Neural progenitor cell (in vitro differentiated cells): ENCODE data around the gene PLIN3. TPM values are rescaled to one million over a fixed set of nuclear protein-coding genes. Genes with fewer than 3 reads are reported as not detected.

Experiments
- DNase-seq: peaks from one replicate; pipeline ENCODE4 v3.0.0-alpha.2; 2016; ENCODE audit warnings: low spot score
- H2AFZ ChIP-seq: fragments of 200-600 bp; sonication (generic); replicated peaks from 2 replicates; pipeline ENCODE4 v1.6.1; 2016; ENCODE audit warnings: antibody characterized with exemption
- H3F3A ChIP-seq: fragments of 200-600 bp; sonication (generic); 2 replicates; pipeline ENCODE4 v1.6.1; 2016; ENCODE audit warnings: antibody characterized with exemption, low read depth
- H3K27ac ChIP-seq: fragments of 200-600 bp; sonication (generic); 2 replicates; pipeline ENCODE4 v1.5.1; 2016; ENCODE audit warnings: mild to moderate bottlenecking
- H3K27me3 ChIP-seq: fragments of 200-600 bp; sonication (generic); 2 replicates; pipeline ENCODE4 v1.6.1; 2016; ENCODE audit warnings: mild to moderate bottlenecking, moderate library complexity
- H3K36me3 ChIP-seq: fragments of 200-600 bp; sonication (generic); 2 replicates; pipeline ENCODE4 v1.5.1; 2016
- H3K4me1 ChIP-seq: fragments of 200-600 bp; sonication (generic); 2 replicates; pipeline ENCODE4 v1.6.1; 2016; ENCODE audit warnings: mixed run types
- H3K4me2 ChIP-seq: fragments of 200-600 bp; sonication (generic); 2 replicates; pipeline ENCODE4 v1.6.1; 2016
- H3K4me3 ChIP-seq: fragments of 200-600 bp; sonication (generic); 2 replicates; pipeline ENCODE4 v1.5.1; 2016
- H3K79me2 ChIP-seq: fragments of 200-600 bp; sonication (generic); 2 replicates; pipeline ENCODE4 v1.6.1; 2016; ENCODE audit warnings: low read depth
- H3K9ac ChIP-seq: fragments of 200-600 bp; sonication (generic); 2 replicates; pipeline ENCODE4 v1.6.1; 2016
- H3K9me3 ChIP-seq: fragments of 200-600 bp; sonication (generic); 2 replicates; pipeline ENCODE4 v1.5.1; 2016; ENCODE audit warnings: low read depth
- H4K20me1 ChIP-seq: fragments of 200-600 bp; sonication (generic); 2 replicates; pipeline ENCODE4 v1.6.1; 2016; ENCODE audit warnings: low read depth
- H3K27ac Mint-ChIP-seq: 3 replicates; pipeline ENCODE4 v1.8.0; 2021; ENCODE audit warnings: mixed read lengths
- H3K27me3 Mint-ChIP-seq: 2 replicates; pipeline ENCODE4 v1.8.0; 2022; ENCODE audit warnings: low read depth, mild to moderate bottlenecking, inconsistent platforms, moderate library complexity, mixed read lengths; ENCODE audit not compliant: insufficient read depth
- H3K36me3 Mint-ChIP-seq: 3 replicates; pipeline ENCODE4 v1.8.0; 2021; ENCODE audit warnings: mixed read lengths
- H3K4me1 Mint-ChIP-seq: 3 replicates; pipeline ENCODE4 v1.8.0; 2021; ENCODE audit warnings: mixed read lengths
- H3K4me3 Mint-ChIP-seq: 3 replicates; pipeline ENCODE4 v1.8.0; 2021; ENCODE audit warnings: mild to moderate bottlenecking, moderate library complexity, mixed read lengths
- H3K9me3 Mint-ChIP-seq: 3 replicates; pipeline ENCODE4 v1.8.0; 2020; ENCODE audit warnings: mixed read lengths
- CTCF ChIP-seq: fragments of 200-600 bp; sonication (generic); IDR thresholded peaks from 2 replicates; pipeline ENCODE4 v1.5.1; 2017; ENCODE audit warnings: antibody characterized with exemption, mild to moderate bottlenecking
- EZH2 ChIP-seq: fragments of 200-600 bp; sonication (generic); IDR thresholded peaks from 2 replicates; pipeline ENCODE4 v1.6.1; 2017; ENCODE audit warnings: antibody characterized with exemption, mild to moderate bottlenecking, moderate library complexity
- EZH2phosphoT487 ChIP-seq: fragments of 200-600 bp; sonication (generic); IDR thresholded peaks from 2 replicates; pipeline ENCODE4 v1.6.1; 2017; ENCODE audit warnings: antibody characterized with exemption
- total RNA-seq: library from RNA; depleted of rRNA; stranded (reverse); fragments of >200 nt; gene quantifications from 2 replicates; pipeline ENCODE4 v1.2.3, GENCODE V29; 2015; ENCODE audit warnings: low replicate concordance

Gene PLIN3
- total RNA-seq, 1 donor from 2014 or later = 49.7 TPM

- peak within 1 kb of the TSS; percentile 59 for H3K4me3 ChIP-seq
- peak within 1 kb of the TSS; percentile 83 for H3K4me2 ChIP-seq
- H3K9ac ChIP-seq = no peak within 1 kb of the TSS
- H3K27me3 ChIP-seq = peaks cover 28% of the 10 kb centered on the region
- H3K27ac ChIP-seq = no peak within 1 kb of the TSS
- no peaks in the 10 kb centered on the region for H3K79me2 ChIP-seq
- no peak for DNase-seq
- H3K4me1 ChIP-seq = no peaks in the 10 kb centered on the region
- no peak for TF ChIP-seq CTCF
- peak; percentile 28 for TF ChIP-seq EZH2phosphoT487
- TF ChIP-seq EZH2 = peak; percentile 55
- Mint-ChIP-seq H3K36me3 (no peaks in the 10 kb centered on the region), H3K4me1 (no peaks in the 10 kb centered on the region), H3K27me3 (peaks cover 22% of the 10 kb centered on the region), H3K27ac (no peak within 1 kb of the TSS), H3K9me3 (peaks cover 5% of the 10 kb centered on the region), H3K4me3 (peak within 1 kb of the TSS; percentile 59)
- H3K9me3 ChIP-seq = no peaks in the 10 kb centered on the region
- H3F3A ChIP-seq = no peaks in the 10 kb centered on the region
- H3K36me3 ChIP-seq = no peaks in the 10 kb centered on the region
- H2AFZ ChIP-seq = peak within 1 kb of the TSS; percentile 95
- no peaks in the 10 kb centered on the region for H4K20me1 ChIP-seq
Observed at GRCh38 chr19:4831304-4831978, 36.0 kb downstream of the PLIN3 start, which contains the start of gene TICAM1. TICAM1 (minus strand) TSS chr19:4831712; CDS start chr19:4818377, 13,335 bp downstream.

- no peaks in the 10 kb centered on the region for H3F3A ChIP-seq
- peaks cover 5% of the 10 kb centered on the region for H3K9me3 Mint-ChIP-seq
- DNase-seq = no peak
- H3K9me3 ChIP-seq = no peaks in the 10 kb centered on the region
- H3K27me3 ChIP-seq = peaks cover 28% of the 10 kb centered on the region
- H2AFZ ChIP-seq = no peak overlapping the region
- no peak overlapping the region for H3K27ac Mint-ChIP-seq
- no peaks in the 10 kb centered on the region for H3K79me2 ChIP-seq
- H3K4me2 ChIP-seq = peak overlapping the region; percentile 83
- H3K9ac ChIP-seq = no peak overlapping the region
- TF ChIP-seq EZH2phosphoT487 (no peak), CTCF (no peak), EZH2 (no peak)
- H3K27ac ChIP-seq = no peak overlapping the region
- H3K4me3 Mint-ChIP-seq = peak overlapping the region; percentile 38
- no peaks in the 10 kb centered on the region for H3K4me1 Mint-ChIP-seq
- no peaks in the 10 kb centered on the region for H3K36me3 ChIP-seq
- peak overlapping the region; percentile 59 for H3K4me3 ChIP-seq
- no peaks in the 10 kb centered on the region for H3K4me1 ChIP-seq
- H3K27me3 Mint-ChIP-seq = peaks cover 22% of the 10 kb centered on the region
- no peaks in the 10 kb centered on the region for H3K36me3 Mint-ChIP-seq
- H4K20me1 ChIP-seq = no peaks in the 10 kb centered on the region
Observed at GRCh38 chr19:4830768-4831265, 36.6 kb downstream of the PLIN3 start.

GRCh38 chr19:4830332-4830731 is 37.1 kb downstream of the PLIN3 start:
- Histone ChIP-seq H3K4me2 (no peak overlapping the region), H3K9me3 (no peaks in the 10 kb centered on the region)

More at GRCh38 chr19:4830332-4830731, 37.1 kb downstream of the PLIN3 start:
- Histone ChIP-seq H3F3A (no peaks in the 10 kb centered on the region), H3K4me1 (no peaks in the 10 kb centered on the region), H3K4me3 (no peak overlapping the region), H3K36me3 (no peaks in the 10 kb centered on the region), H4K20me1 (no peaks in the 10 kb centered on the region), H3K27ac (no peak overlapping the region), H2AFZ (no peak overlapping the region), H3K27me3 (peaks cover 28% of the 10 kb centered on the region), H3K9ac (no peak overlapping the region), H3K79me2 (no peaks in the 10 kb centered on the region)
- Mint-ChIP-seq H3K36me3 (no peaks in the 10 kb centered on the region), H3K4me1 (no peaks in the 10 kb centered on the region), H3K27ac (no peak overlapping the region), H3K4me3 (peak overlapping the region; percentile 38), H3K9me3 (peaks cover 5% of the 10 kb centered on the region), H3K27me3 (peaks cover 22% of the 10 kb centered on the region)
- TF ChIP-seq EZH2 (no peak), EZH2phosphoT487 (no peak), CTCF (no peak)
- DNase-seq = no peak
